OCI-LY7 (cell line): Measurements from ENCODE around the gene DDAH2. TPM values are rescaled to one million over a fixed set of nuclear protein-coding genes. Genes with fewer than 3 reads are reported as not detected.

Experiments
- BruUV-seq: library from RNA; stranded (reverse); fragments of 400-500 nt; replicated peaks from 2 replicates; lab custom pipeline; 2021; lab: Mats Ljungman, UMichigan
- CTCF ChIA-PET: fragments of 300-600 bp; sonication (Branson Sonifier 250); formaldehyde crosslinking; loops from one replicate; lab custom pipeline; 2022; ENCODE audit warnings: antibody characterized with exemption; ENCODE audit not compliant: unreplicated experiment; lab: Charles Lee
- POLR2A ChIA-PET: fragments of 300-600 bp; sonication (Branson Sonifier 250); formaldehyde crosslinking; loops from one replicate; lab custom pipeline; 2022; ENCODE audit warnings: antibody characterized with exemption; lab: Charles Lee
- DNase-seq: peaks from one replicate; pipeline ENCODE4 v3.0.0-alpha.2; 2015; ENCODE audit warnings: low spot score
- H2AFZ ChIP-seq: fragments of 200-600 bp; sonication (generic), shearing (Covaris generic); 2 replicates; pipeline ENCODE4 v1.6.1; 2014; ENCODE audit warnings: mild to moderate bottlenecking, antibody characterized with exemption, low read length, moderate library complexity
- H3K27ac ChIP-seq: fragments of 200-600 bp; sonication (generic); 2 replicates; pipeline ENCODE4 v1.5.1; 2014; ENCODE audit warnings: mixed run types, low read depth, mild to moderate bottlenecking, moderate library complexity, low read length, inconsistent platforms; ENCODE audit not compliant: poor library complexity, severe bottlenecking
- H3K36me3 ChIP-seq: fragments of 200-600 bp; sonication (generic); 2 replicates; pipeline ENCODE4 v1.6.1; 2014; ENCODE audit warnings: mild to moderate bottlenecking, antibody characterized with exemption, low read length, moderate library complexity, mixed read lengths; ENCODE audit not compliant: insufficient read depth
- H3K4me1 ChIP-seq: fragments of 200-600 bp; sonication (generic); 2 replicates; pipeline ENCODE4 v1.5.1; 2014; ENCODE audit warnings: mild to moderate bottlenecking, low read length; ENCODE audit not compliant: insufficient read depth, poor library complexity, severe bottlenecking
- H3K4me2 ChIP-seq: fragments of 200-600 bp; sonication (generic); 2 replicates; pipeline ENCODE4 v1.6.1; 2014; ENCODE audit warnings: mild to moderate bottlenecking, low read length
- H3K4me3 ChIP-seq: fragments of 200-600 bp; sonication (generic); 2 replicates; pipeline ENCODE4 v1.5.1; 2014; ENCODE audit warnings: mild to moderate bottlenecking, low read depth, low read length; ENCODE audit not compliant: poor library complexity, severe bottlenecking
- H3K79me2 ChIP-seq: fragments of 200-600 bp; sonication (generic); 2 replicates; pipeline ENCODE4 v1.6.1; 2016; ENCODE audit warnings: low read depth, mild to moderate bottlenecking, low read length, moderate library complexity, mixed read lengths; ENCODE audit not compliant: insufficient read depth
- H3K9me2 ChIP-seq: fragments of 200-600 bp; sonication (generic); 2 replicates; pipeline ENCODE4 v1.6.1; 2016; ENCODE audit warnings: mild to moderate bottlenecking, low read length, mixed read lengths; ENCODE audit not compliant: insufficient read depth
- H3K9me3 ChIP-seq: fragments of 200-600 bp; sonication (generic); 2 replicates; pipeline ENCODE4 v1.6.1; 2014; ENCODE audit warnings: mild to moderate bottlenecking, mixed run types, low read length, mixed read lengths
- H4K20me1 ChIP-seq: fragments of 200-600 bp; sonication (generic); 2 replicates; pipeline ENCODE4 v1.6.1; 2014; ENCODE audit warnings: mild to moderate bottlenecking, antibody characterized with exemption, low read length, moderate library complexity, mixed read lengths; ENCODE audit not compliant: insufficient read depth
- CTCF ChIP-seq: fragments of 200-600 bp; sonication (generic); conservative IDR thresholded peaks from 2 replicates; pipeline ENCODE4 v1.5.1; 2014; ENCODE audit warnings: mild to moderate bottlenecking, antibody characterized with exemption, low read length, moderate library complexity, mixed read lengths
- EZH2phosphoT487 ChIP-seq: fragments of 200-600 bp; sonication (generic); IDR thresholded peaks from 2 replicates; pipeline ENCODE4 v1.6.1; 2018; ENCODE audit warnings: low read depth, borderline replicate concordance, mild to moderate bottlenecking, mixed run types, antibody characterized with exemption, low read length, moderate library complexity, mixed read lengths
- intact Hi-C: fragments of 100-400 bp; cut with micrococcal nuclease; formaldehyde crosslinking; loops from one replicate; pipeline ENCODE4 v1.10.0; 2022; ENCODE audit not compliant: unreplicated experiment
- total RNA-seq, 2 experiments: library from RNA; depleted of rRNA in 1 of 2; stranded (reverse); fragments of >200 nt in 1 of 2; shearing (Covaris generic) in 1 of 2; gene quantifications; 2 replicates each; pipeline ENCODE4 v1.2.3, GENCODE V29; 2014 to 2022

The DDAH2 gene
- total RNA-seq, 2 experiments from 2014 or later: 14.0 to 20.4 TPM

GRCh38 chr6:31705931-31706330 lies 23.2 kb downstream of the DDAH2 start:
- DNase-seq: no peak
- H3K4me2 ChIP-seq: no peak overlapping the region
- no peak overlapping the region for H2AFZ ChIP-seq
- intact Hi-C loops: loop anchor here (10.0 kb wide), 1 partner anchor 249 kb away; the partner anchor contains the start of genes NELFE and SKIC2
- peaks cover 14% of the 10 kb centered on the region; the same call in 1 of the 2 replicates for H3K79me2 ChIP-seq
- H3K9me2 ChIP-seq: no peaks in the 10 kb centered on the region
- ChIA-PET CTCF (no interaction called here), POLR2A (interaction anchor here (0.7 kb wide), 1 partner anchor 52 kb away, joined by 7 read pairs; no protein-coding TSS in a partner anchor)
- no TSS peak for BruUV-seq
- no peak overlapping the region for H3K27ac ChIP-seq
- no peaks in the 10 kb centered on the region for H3K9me3 ChIP-seq
- H3K4me1 ChIP-seq: peaks cover 23% of the 10 kb centered on the region
- H4K20me1 ChIP-seq: no peaks in the 10 kb centered on the region
- H3K4me3 ChIP-seq: no peak overlapping the region
- TF ChIP-seq CTCF (no peak), EZH2phosphoT487 (no peak)
- no peaks in the 10 kb centered on the region for H3K36me3 ChIP-seq

GRCh38 chr6:31702819-31703716 lies 26.0 kb downstream of the DDAH2 start, which contains the start of gene ABHD16A:
TSS of gene ABHD16A (minus strand) at chr6:31703324. CDS start at chr6:31703281, 43 bp downstream.
- Histone ChIP-seq H3K9me3 (no peaks in the 10 kb centered on the region), H3K9me2 (no peaks in the 10 kb centered on the region), H3K4me1 (peaks cover 20% of the 10 kb centered on the region), H3K36me3 (peaks cover 16% of the 10 kb centered on the region), H3K27ac (peak within 1 kb of the TSS; percentile 74), H3K4me2 (peak within 1 kb of the TSS; percentile 98), H4K20me1 (no peaks in the 10 kb centered on the region), H3K4me3 (peak within 1 kb of the TSS; percentile 78), H2AFZ (peak within 1 kb of the TSS; percentile 88), H3K79me2 (peaks cover 14% of the 10 kb centered on the region; the same call in 1 of the 2 replicates)
- TF ChIP-seq CTCF (no peak), EZH2phosphoT487 (no peak)
- BruUV-seq: no TSS peak
- intact Hi-C loops: loop anchor here (1.0 to 10.0 kb wide), 4 partner anchors 24 to 252 kb away; partner anchors contain the start of genes NELFE and SKIC2
- POLR2A ChIA-PET: interaction anchor here (0.6 to 1.9 kb wide), 10 partner anchors 21 to 752 kb away, joined by 3 to 7 read pairs (median 4); partner anchors contain the start of genes CLIC1, HSPA1B and MSH5
- CTCF ChIA-PET: interaction anchor here (0.9 kb wide), 1 partner anchor 37 kb away, joined by 3 read pairs; the partner anchor contains the start of gene MSH5
- DNase-seq: peak; percentile 99
